Measurements from ENCODE around the gene KIF26A. TPM values are rescaled to one million over a fixed set of nuclear protein-coding genes. Genes with fewer than 3 reads are reported as not detected.

The KIF26A gene
- polyA plus RNA-seq, 1 of the 3 experiments (the other 2 are of a cell fraction) = 1.7 TPM

- Histone ChIP-seq H3K9ac (no peak overlapping the region), H3K36me3 (replicated peaks in 1 of 2; ENCODE audit: control insufficient read depth in 1 of 2, insufficient read depth in 2 of 2, low read length in 1 of 2) (no peaks in the 10 kb centered on the region), H3K4me3 (ENCODE audit: low read depth in 2 of 2, low read length in 1 of 2) (no peak overlapping the region), H3K9me2 (no peaks in the 10 kb centered on the region), H3K9me3 (no peaks in the 10 kb centered on the region), H3K27ac (ENCODE audit: low read depth in 2 of 2, low read length in 1 of 2) (no peak overlapping the region), H4K20me1 (ENCODE audit: insufficient read depth) (no peaks in the 10 kb centered on the region), H2AFZ (ENCODE audit: low read depth) (no peak overlapping the region), H3K79me2 (ENCODE audit: insufficient read depth) (no peaks in the 10 kb centered on the region), H3K27me3 (ENCODE audit: insufficient read depth) (no peaks in the 10 kb centered on the region), H3F3A (replicated peaks; ENCODE audit: insufficient read depth) (no peaks in the 10 kb centered on the region), H3K4me2 (no peak overlapping the region), H3K4me1 (ENCODE audit: control insufficient read depth in 1 of 2, insufficient read depth in 2 of 2, low read depth in 1 of 2, low read length in 1 of 2) (peaks cover 0 to 14% of the 10 kb centered on the region in 2 experiments; a peak in 1 of 4 replicates)
- TF ChIP-seq CTCF (IDR thresholded peaks at IDR 0.05) (no peak), FOXJ3 (CRISPR knock-in tag; IDR thresholded peaks at IDR 0.05) (no peak), PBX3 (IDR thresholded peaks at IDR 0.05) (no peak), TEAD4 (IDR thresholded peaks at IDR 0.05; ENCODE audit: borderline replicate concordance, insufficient read depth) (no peak), MEF2A (IDR thresholded peaks at IDR 0.05; ENCODE audit: borderline replicate concordance, low read depth) (no peak), NRF1 (IDR thresholded peaks at IDR 0.05; ENCODE audit: low read depth, low read length) (no peak), RCOR1 (IDR thresholded peaks at IDR 0.05; ENCODE audit: low read length) (no peak), EP300 (IDR thresholded peaks at IDR 0.05; ENCODE audit: borderline replicate concordance in 1 of 2, low read depth in 1 of 2, low read length in 1 of 2) (no peak), RAD21 (IDR thresholded peaks at IDR 0.05; ENCODE audit: low read length) (no peak), USF1 (IDR thresholded peaks at IDR 0.05; ENCODE audit: borderline replicate concordance, low read depth) (no peak), JUND (IDR thresholded peaks at IDR 0.05) (no peak), NFIC (IDR thresholded peaks at IDR 0.05; ENCODE audit: borderline replicate concordance) (no peak), RXRA (IDR thresholded peaks at IDR 0.05; ENCODE audit: borderline replicate concordance, low read depth) (no peak), FOSL2 (IDR thresholded peaks at IDR 0.05; ENCODE audit: borderline replicate concordance, low read depth) (no peak), GABPA (IDR thresholded peaks at IDR 0.05; ENCODE audit: low read depth) (no peak)
- ChIA-PET POLR2A (no interaction called here), CTCF (interaction anchor here (0.7 to 5.7 kb wide), 3 partner anchors 9 to 25 kb away, joined by 3 to 36 read pairs (median 5); no protein-coding TSS in a partner anchor)
- 65% methylated on average over 11 of the region's 26 CpGs for WGBS (ENCODE audit: low lambda C conversion rate)
- no peak for DNase-seq
Observed at GRCh38 chr14:104103061-104103445, 35.3 kb upstream of the KIF26A start.

Data from SK-N-SH (cell line).